ENCODE measurements around the gene HMGCLL1. TPM values are rescaled to one million over a fixed set of nuclear protein-coding genes. Genes with fewer than 3 reads are reported as not detected.

Gene HMGCLL1
- total and polyA plus RNA-seq, 2 donors from 2014 or later, result 0.94 to 2.0 TPM

DNA sequence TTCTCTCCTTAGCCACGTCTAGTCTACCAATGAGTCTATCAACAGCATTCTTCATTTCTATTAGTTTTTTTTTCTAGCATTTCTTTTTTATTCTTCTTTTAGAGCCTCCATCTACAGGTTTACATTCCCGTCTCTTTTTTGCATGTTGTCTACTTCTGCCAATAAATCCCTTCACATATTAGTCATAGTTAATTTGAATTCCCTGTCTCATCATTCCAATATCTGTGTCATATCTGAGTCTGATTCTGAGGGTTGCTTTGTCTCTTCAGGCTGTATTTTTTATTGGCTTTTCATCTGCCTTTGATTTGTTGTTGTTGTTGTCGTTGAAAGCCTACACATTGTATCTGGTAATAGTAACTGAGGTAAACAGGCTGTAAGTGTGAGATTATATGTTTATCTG lies 104.6 kb downstream of the HMGCLL1 start:
- H3K4me3 ChIP-seq (ENCODE audit: low read length in 3 of 3), result no peak overlapping the region
- no peaks in the 10 kb centered on the region for H3K4me1 ChIP-seq (ENCODE audit: control insufficient read depth in 2 of 3, insufficient read depth in 2 of 3, low read depth in 1 of 3, low read length in 3 of 3)
- DNase-seq (no peak), FAIRE-seq (no peak)
- TF ChIP-seq, protein P1, sequence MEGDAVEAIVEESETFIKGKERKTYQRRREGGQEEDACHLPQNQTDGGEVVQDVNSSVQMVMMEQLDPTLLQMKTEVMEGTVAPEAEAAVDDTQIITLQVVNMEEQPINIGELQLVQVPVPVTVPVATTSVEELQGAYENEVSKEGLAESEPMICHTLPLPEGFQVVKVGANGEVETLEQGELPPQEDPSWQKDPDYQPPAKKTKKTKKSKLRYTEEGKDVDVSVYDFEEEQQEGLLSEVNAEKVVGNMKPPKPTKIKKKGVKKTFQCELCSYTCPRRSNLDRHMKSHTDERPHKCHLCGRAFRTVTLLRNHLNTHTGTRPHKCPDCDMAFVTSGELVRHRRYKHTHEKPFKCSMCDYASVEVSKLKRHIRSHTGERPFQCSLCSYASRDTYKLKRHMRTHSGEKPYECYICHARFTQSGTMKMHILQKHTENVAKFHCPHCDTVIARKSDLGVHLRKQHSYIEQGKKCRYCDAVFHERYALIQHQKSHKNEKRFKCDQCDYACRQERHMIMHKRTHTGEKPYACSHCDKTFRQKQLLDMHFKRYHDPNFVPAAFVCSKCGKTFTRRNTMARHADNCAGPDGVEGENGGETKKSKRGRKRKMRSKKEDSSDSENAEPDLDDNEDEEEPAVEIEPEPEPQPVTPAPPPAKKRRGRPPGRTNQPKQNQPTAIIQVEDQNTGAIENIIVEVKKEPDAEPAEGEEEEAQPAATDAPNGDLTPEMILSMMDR (IDR thresholded peaks at IDR 0.05; ENCODE audit: borderline replicate concordance, extremely low read depth, insufficient read depth), result no peak
- H3K27ac ChIP-seq (ENCODE audit: low read depth in 2 of 2, low read length in 2 of 2), result no peak overlapping the region
- H3K9ac ChIP-seq (ENCODE audit: low read length in 3 of 3), result no peak overlapping the region
- H3K9me3 ChIP-seq (ENCODE audit: control insufficient read depth in 2 of 3, insufficient read depth in 1 of 3, low read length in 3 of 3), result no peaks in the 10 kb centered on the region
- no peaks in the 10 kb centered on the region for H3K36me3 ChIP-seq (ENCODE audit: control insufficient read depth in 2 of 3, insufficient read depth in 3 of 3, low read length in 3 of 3)
- intact Hi-C loops (cut with DNase I), result no loop called here
- H3K27me3 ChIP-seq (ENCODE audit: control insufficient read depth, insufficient read depth, low read length), result no peaks in the 10 kb centered on the region

DNA sequence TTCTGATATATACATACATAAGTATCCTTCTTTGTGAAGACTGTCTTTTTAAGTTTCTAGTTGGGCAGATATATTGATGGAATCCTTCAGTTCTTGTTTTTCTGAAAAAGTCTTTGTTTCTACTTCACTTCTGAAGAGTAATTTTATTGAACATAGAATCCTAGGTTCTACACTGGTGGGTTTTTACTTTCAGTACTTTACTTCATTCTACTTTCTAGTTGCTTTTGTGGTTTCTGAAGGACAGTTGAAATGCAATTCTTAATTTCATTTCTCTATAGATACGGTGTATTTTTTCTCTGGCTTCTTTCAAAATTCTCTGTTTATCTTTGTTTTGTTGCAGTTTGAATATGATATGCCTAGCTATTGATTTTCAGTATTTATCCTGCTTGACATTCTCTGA lies 105.3 kb downstream of the HMGCLL1 start:
- Histone ChIP-seq H3K9ac (ENCODE audit: low read length in 3 of 3) (no peak overlapping the region), H3K4me3 (ENCODE audit: low read length in 3 of 3) (no peak overlapping the region), H3K27me3 (ENCODE audit: control insufficient read depth, insufficient read depth, low read length) (no peaks in the 10 kb centered on the region), H3K4me1 (ENCODE audit: control insufficient read depth in 2 of 3, insufficient read depth in 2 of 3, low read depth in 1 of 3, low read length in 3 of 3) (no peaks in the 10 kb centered on the region), H3K27ac (ENCODE audit: low read depth in 2 of 2, low read length in 2 of 2) (no peak overlapping the region), H3K9me3 (ENCODE audit: control insufficient read depth in 2 of 3, insufficient read depth in 1 of 3, low read length in 3 of 3) (no peaks in the 10 kb centered on the region), H3K36me3 (ENCODE audit: control insufficient read depth in 2 of 3, insufficient read depth in 3 of 3, low read length in 3 of 3) (no peaks in the 10 kb centered on the region)
- no peak for FAIRE-seq
- intact Hi-C loops (cut with DNase I), result no loop called here
- TF ChIP-seq, protein P1 (IDR thresholded peaks at IDR 0.05; ENCODE audit: borderline replicate concordance, extremely low read depth, insufficient read depth), result no peak
- DNase-seq, result no peak

DNA sequence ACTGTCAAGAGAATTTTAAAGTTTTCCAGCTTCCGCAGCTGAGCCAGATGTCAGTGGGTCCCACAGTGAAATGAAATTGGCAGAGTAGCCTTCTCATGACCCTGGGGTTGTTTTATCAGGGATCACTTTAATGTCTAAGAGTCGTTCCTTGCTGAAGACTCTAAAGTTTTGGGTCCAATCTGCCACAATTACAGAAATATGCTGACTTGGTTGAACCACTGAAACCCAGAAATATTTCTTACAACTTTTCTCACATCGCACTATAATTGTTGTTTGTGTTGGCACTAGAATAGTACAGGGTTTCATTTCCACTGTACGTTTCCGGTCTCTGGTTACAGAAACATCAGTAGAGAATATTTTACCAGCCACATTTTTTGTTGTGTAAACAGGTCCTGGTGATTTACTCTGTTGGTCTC lies 109.0 kb downstream of the HMGCLL1 start:
- Histone ChIP-seq H3K27ac (ENCODE audit: low read depth in 2 of 2, low read length in 2 of 2) (no peak overlapping the region), H3K36me3 (ENCODE audit: control insufficient read depth in 2 of 3, insufficient read depth in 3 of 3, low read length in 3 of 3) (no peaks in the 10 kb centered on the region), H3K9me3 (ENCODE audit: control insufficient read depth in 2 of 3, insufficient read depth in 1 of 3, low read length in 3 of 3) (no peaks in the 10 kb centered on the region), H3K27me3 (ENCODE audit: control insufficient read depth, insufficient read depth, low read length) (no peaks in the 10 kb centered on the region), H3K9ac (ENCODE audit: low read length in 3 of 3) (no peak overlapping the region), H3K4me1 (ENCODE audit: control insufficient read depth in 2 of 3, insufficient read depth in 2 of 3, low read depth in 1 of 3, low read length in 3 of 3) (no peaks in the 10 kb centered on the region), H3K4me3 (ENCODE audit: low read length in 3 of 3) (no peak overlapping the region)
- no peak for FAIRE-seq
- DNase-seq, result peak in 2 of 5 donors; percentile 63 to 64
- TF ChIP-seq, protein P1 (IDR thresholded peaks at IDR 0.05; ENCODE audit: borderline replicate concordance, extremely low read depth, insufficient read depth), result no peak
- intact Hi-C loops (cut with DNase I), result no loop called here

DNA sequence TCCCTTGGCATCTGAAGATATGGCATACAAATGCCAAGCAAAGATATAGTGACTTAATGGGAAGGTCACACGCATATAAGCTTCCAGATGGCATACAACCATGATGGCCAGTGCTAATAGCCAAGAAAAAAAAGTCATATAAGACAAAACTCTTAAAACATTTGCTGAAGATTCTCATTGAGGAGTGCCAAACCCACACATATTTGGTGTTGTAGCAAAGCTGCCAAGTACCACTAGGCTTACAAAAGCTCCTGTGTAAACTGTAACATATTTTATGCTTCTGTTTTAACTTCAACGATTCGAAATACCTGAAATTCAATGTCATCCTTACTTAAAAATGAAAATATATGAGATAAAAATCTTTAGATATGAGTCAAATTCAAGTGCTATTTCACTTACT lies 123.0 kb downstream of the HMGCLL1 start:
- H3K9me3 ChIP-seq (ENCODE audit: control insufficient read depth in 2 of 3, insufficient read depth in 1 of 3, low read length in 3 of 3), result no peaks in the 10 kb centered on the region
- H3K9ac ChIP-seq (ENCODE audit: low read length in 3 of 3), result no peak overlapping the region
- no peak overlapping the region for H3K4me3 ChIP-seq (ENCODE audit: low read length in 3 of 3)
- DNase-seq, result no peak
- no peak overlapping the region for H3K27ac ChIP-seq (ENCODE audit: low read depth in 2 of 2, low read length in 2 of 2)
- intact Hi-C loops (cut with DNase I), result no loop called here
- H3K4me1 ChIP-seq (ENCODE audit: control insufficient read depth in 2 of 3, insufficient read depth in 2 of 3, low read depth in 1 of 3, low read length in 3 of 3), result no peaks in the 10 kb centered on the region
- H3K27me3 ChIP-seq (ENCODE audit: control insufficient read depth, insufficient read depth, low read length), result no peaks in the 10 kb centered on the region
- FAIRE-seq, result no peak
- TF ChIP-seq, protein P1 (IDR thresholded peaks at IDR 0.05; ENCODE audit: borderline replicate concordance, extremely low read depth, insufficient read depth), result no peak
- H3K36me3 ChIP-seq (ENCODE audit: control insufficient read depth in 2 of 3, insufficient read depth in 3 of 3, low read length in 3 of 3), result no peaks in the 10 kb centered on the region

All from kidney (tissue), 14 donors.